ENCODE data around the gene PRR5. TPM values are rescaled to one million over a fixed set of nuclear protein-coding genes. Genes with fewer than 3 reads are reported as not detected.

Gene PRR5
- total and polyA plus RNA-seq, 4 donors = 11.5 to 49.1 (median 19.3) TPM

DNA sequence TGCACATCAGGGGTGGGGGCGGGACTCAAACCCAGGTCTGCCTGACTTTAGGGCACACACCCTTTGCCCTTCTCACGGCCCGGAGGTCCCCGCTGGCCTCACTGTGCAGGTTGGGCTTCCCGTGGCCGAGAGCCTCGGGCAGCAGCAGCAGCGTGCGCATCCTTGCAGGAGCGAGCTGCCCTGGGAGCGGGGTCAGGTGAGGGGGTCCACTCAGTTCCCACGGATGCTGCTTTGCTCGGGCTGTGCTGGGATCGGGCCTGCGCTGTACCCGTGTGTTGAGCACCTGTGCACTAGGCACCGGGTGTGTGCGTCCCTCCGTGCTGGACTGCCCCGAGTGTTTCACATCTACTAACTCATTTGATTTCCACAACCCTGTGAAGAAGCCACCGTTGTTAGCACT is 25.1 kb downstream of the PRR5 start (continued):
- TF ChIP-seq GABPA (IDR thresholded peaks at IDR 0.05 in 1 of 2, conservative IDR thresholded peaks at IDR 0.05 in 1 of 2) = no peak
- TF ChIP-seq, protein P1, sequence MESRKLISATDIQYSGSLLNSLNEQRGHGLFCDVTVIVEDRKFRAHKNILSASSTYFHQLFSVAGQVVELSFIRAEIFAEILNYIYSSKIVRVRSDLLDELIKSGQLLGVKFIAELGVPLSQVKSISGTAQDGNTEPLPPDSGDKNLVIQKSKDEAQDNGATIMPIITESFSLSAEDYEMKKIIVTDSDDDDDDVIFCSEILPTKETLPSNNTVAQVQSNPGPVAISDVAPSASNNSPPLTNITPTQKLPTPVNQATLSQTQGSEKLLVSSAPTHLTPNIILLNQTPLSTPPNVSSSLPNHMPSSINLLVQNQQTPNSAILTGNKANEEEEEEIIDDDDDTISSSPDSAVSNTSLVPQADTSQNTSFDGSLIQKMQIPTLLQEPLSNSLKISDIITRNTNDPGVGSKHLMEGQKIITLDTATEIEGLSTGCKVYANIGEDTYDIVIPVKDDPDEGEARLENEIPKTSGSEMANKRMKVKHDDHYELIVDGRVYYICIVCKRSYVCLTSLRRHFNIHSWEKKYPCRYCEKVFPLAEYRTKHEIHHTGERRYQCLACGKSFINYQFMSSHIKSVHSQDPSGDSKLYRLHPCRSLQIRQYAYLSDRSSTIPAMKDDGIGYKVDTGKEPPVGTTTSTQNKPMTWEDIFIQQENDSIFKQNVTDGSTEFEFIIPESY (IDR thresholded peaks at IDR 0.05) = no peak
- no peak for TF ChIP-seq HNF4A (conservative IDR thresholded peaks at IDR 0.05)
- no peak for TF ChIP-seq HNF4G (IDR thresholded peaks at IDR 0.05)
- TF ChIP-seq FOXA1 (IDR thresholded peaks at IDR 0.05) = no peak
- no peak for TF ChIP-seq JUND (IDR thresholded peaks at IDR 0.05)

- H3K27ac ChIP-seq (ENCODE audit: low read depth in 1 of 2, low read length in 2 of 2) = no peak overlapping the region
- TF ChIP-seq GABPA (IDR thresholded peaks at IDR 0.05 in 1 of 2, conservative IDR thresholded peaks at IDR 0.05 in 1 of 2) = no peak
- no peak for TF ChIP-seq JUND (IDR thresholded peaks at IDR 0.05)
- TF ChIP-seq, protein P2, sequence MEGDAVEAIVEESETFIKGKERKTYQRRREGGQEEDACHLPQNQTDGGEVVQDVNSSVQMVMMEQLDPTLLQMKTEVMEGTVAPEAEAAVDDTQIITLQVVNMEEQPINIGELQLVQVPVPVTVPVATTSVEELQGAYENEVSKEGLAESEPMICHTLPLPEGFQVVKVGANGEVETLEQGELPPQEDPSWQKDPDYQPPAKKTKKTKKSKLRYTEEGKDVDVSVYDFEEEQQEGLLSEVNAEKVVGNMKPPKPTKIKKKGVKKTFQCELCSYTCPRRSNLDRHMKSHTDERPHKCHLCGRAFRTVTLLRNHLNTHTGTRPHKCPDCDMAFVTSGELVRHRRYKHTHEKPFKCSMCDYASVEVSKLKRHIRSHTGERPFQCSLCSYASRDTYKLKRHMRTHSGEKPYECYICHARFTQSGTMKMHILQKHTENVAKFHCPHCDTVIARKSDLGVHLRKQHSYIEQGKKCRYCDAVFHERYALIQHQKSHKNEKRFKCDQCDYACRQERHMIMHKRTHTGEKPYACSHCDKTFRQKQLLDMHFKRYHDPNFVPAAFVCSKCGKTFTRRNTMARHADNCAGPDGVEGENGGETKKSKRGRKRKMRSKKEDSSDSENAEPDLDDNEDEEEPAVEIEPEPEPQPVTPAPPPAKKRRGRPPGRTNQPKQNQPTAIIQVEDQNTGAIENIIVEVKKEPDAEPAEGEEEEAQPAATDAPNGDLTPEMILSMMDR (IDR thresholded peaks at IDR 0.05; ENCODE audit: low read depth, low read length, missing input control) = no peak
- TF ChIP-seq EGR1 (IDR thresholded peaks at IDR 0.05; ENCODE audit: low read depth in 2 of 2) = no peak
- no peak for TF ChIP-seq RXRA (IDR thresholded peaks at IDR 0.05)
- TF ChIP-seq, protein P3, sequence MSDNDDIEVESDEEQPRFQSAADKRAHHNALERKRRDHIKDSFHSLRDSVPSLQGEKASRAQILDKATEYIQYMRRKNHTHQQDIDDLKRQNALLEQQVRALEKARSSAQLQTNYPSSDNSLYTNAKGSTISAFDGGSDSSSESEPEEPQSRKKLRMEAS (IDR thresholded peaks at IDR 0.05) = no peak
- no peak for TF ChIP-seq HNF4G (IDR thresholded peaks at IDR 0.05)
- TF ChIP-seq NR2F2 (IDR thresholded peaks at IDR 0.05) = no peak
- TF ChIP-seq, protein P4, sequence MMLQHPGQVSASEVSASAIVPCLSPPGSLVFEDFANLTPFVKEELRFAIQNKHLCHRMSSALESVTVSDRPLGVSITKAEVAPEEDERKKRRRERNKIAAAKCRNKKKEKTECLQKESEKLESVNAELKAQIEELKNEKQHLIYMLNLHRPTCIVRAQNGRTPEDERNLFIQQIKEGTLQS (IDR thresholded peaks at IDR 0.05) = no peak
- no peak for TF ChIP-seq SP1 (IDR thresholded peaks at IDR 0.05)
- TF ChIP-seq RAD21 (IDR thresholded peaks at IDR 0.05) = no peak
- no peak for TF ChIP-seq FOXA2 (IDR thresholded peaks at IDR 0.05)
- TF ChIP-seq TAF1 (conservative IDR thresholded peaks at IDR 0.05) = no peak
- TF ChIP-seq, protein P1 (IDR thresholded peaks at IDR 0.05) = no peak
- TF ChIP-seq FOXA1 (IDR thresholded peaks at IDR 0.05) = no peak
- no peak for TF ChIP-seq YY1 (IDR thresholded peaks at IDR 0.05)
- no peak for TF ChIP-seq HNF4A (conservative IDR thresholded peaks at IDR 0.05)
- peaks cover 2 to 18% (median 6%) of the 10 kb centered on the region in 4 donors for H3K36me3 ChIP-seq (ENCODE audit: control insufficient read depth in 4 of 4, insufficient read depth in 3 of 4, low read depth in 1 of 4, low read length in 3 of 4)
- H3K4me1 ChIP-seq (ENCODE audit: control insufficient read depth in 4 of 4, insufficient read depth in 4 of 4, low read length in 3 of 4) = peaks cover 0 to 11% (median 4%) of the 10 kb centered on the region in 4 donors
- H3K9ac ChIP-seq (ENCODE audit: low read depth in 1 of 2, low read length in 2 of 2) = no peak overlapping the region
- no peak overlapping the region for H3K4me3 ChIP-seq (ENCODE audit: low read depth in 1 of 3, low read length in 3 of 3)
- no peaks in the 10 kb centered on the region for H3K27me3 ChIP-seq (ENCODE audit: control insufficient read depth in 4 of 4, insufficient read depth in 4 of 4, low read length in 3 of 4)
- 83% methylated on average over 13 of the region's 13 CpGs for WGBS
- no peaks in the 10 kb centered on the region for H3K9me3 ChIP-seq (ENCODE audit: control insufficient read depth in 4 of 4, low read length in 3 of 4)
- no peak for DNase-seq (ENCODE audit: low spot score)
Measured at GRCh38 chr22:44727709-44728108, 25.7 kb downstream of the PRR5 start.
